Caco-2 (cell line): ENCODE results near the gene PRPSAP1. TPM values are rescaled to one million over a fixed set of nuclear protein-coding genes. Genes with fewer than 3 reads are reported as not detected.

Source experiments
- BruUV-seq: library from RNA; stranded (reverse); fragments of 400-500 nt; replicated peaks from 2 replicates; lab custom pipeline; 2021; lab: Mats Ljungman, UMichigan
- CTCF ChIA-PET: fragments of 300-600 bp; sonication (Branson Sonifier 250); formaldehyde crosslinking; loops from one replicate; lab custom pipeline; 2022; ENCODE audit warnings: antibody characterized with exemption; lab: Charles Lee
- POLR2A ChIA-PET: fragments of 300-600 bp; sonication (Branson Sonifier 250); formaldehyde crosslinking; loops from one replicate; lab custom pipeline; 2022; ENCODE audit warnings: antibody characterized with exemption; lab: Charles Lee
- DNase-seq, 2 experiments: peaks; one replicate each; pipeline versions ENCODE4 v3.0.0 to v3.0.0-alpha.2; 2020 to 2022
- H3K27me3 ChIP-seq: replicated peaks from 2 replicates; pipeline ENCODE4 v1.6.0; 2011; ENCODE audit warnings: low read length; ENCODE audit not compliant: control insufficient read depth, insufficient read depth
- H3K36me3 ChIP-seq: 2 replicates; pipeline ENCODE4 v1.5.1; 2011; ENCODE audit warnings: low read length; ENCODE audit not compliant: control insufficient read depth, insufficient read depth
- H3K4me1 ChIP-seq: fragments of 250-450 bp; sonication (Bioruptor Pico); 2 replicates; pipeline ENCODE4 v1.5.1; 2020; ENCODE audit warnings: mild to moderate bottlenecking
- H3K4me3 ChIP-seq: 2 replicates; pipeline ENCODE4 v1.5.1; 2011; ENCODE audit warnings: low read depth, mild to moderate bottlenecking, control low read depth, low read length
- H3K9me3 ChIP-seq: fragments of 250-450 bp; sonication (Bioruptor Pico); 2 replicates; pipeline ENCODE4 v1.5.1; 2020; ENCODE audit warnings: mild to moderate bottlenecking, moderate library complexity
- H3K27ac Mint-ChIP-seq: one replicate; pipeline ENCODE4 v1.8.0; 2022; ENCODE audit warnings: mixed read lengths; ENCODE audit not compliant: unreplicated experiment
- H3K27me3 Mint-ChIP-seq: one replicate; pipeline ENCODE4 v1.8.0; 2022; ENCODE audit warnings: mixed read lengths; ENCODE audit not compliant: insufficient read depth, unreplicated experiment
- H3K36me3 Mint-ChIP-seq: one replicate; pipeline ENCODE4 v1.8.0; 2022; ENCODE audit warnings: mild to moderate bottlenecking, mixed read lengths; ENCODE audit not compliant: insufficient read depth, unreplicated experiment
- H3K4me1 Mint-ChIP-seq: one replicate; pipeline ENCODE4 v1.8.0; 2022; ENCODE audit warnings: low read depth, mixed read lengths; ENCODE audit not compliant: unreplicated experiment
- H3K4me3 Mint-ChIP-seq: one replicate; pipeline ENCODE4 v1.8.0; 2022; ENCODE audit warnings: mild to moderate bottlenecking, moderate library complexity, mixed read lengths; ENCODE audit not compliant: unreplicated experiment
- H3K9me3 Mint-ChIP-seq: one replicate; pipeline ENCODE4 v1.8.0; 2022; ENCODE audit warnings: mixed read lengths; ENCODE audit not compliant: unreplicated experiment
- intact Hi-C: fragments of 100-400 bp; cut with micrococcal nuclease; formaldehyde crosslinking; loops from one replicate; pipeline ENCODE4 v1.10.0; 2022; ENCODE audit not compliant: unreplicated experiment
- total RNA-seq: library from RNA; stranded (reverse); gene quantifications from 2 replicates; pipeline ENCODE4 v1.2.3, GENCODE V29; 2022
- TF ChIP-seq, protein P1 (sequence below), 2 experiments: fragments of 200-600 bp in 1 of 2; IDR thresholded peaks; 1 replicate in 1 of 2; 2 replicates in 1 of 2; pipeline versions ENCODE4 v1.5.1 to v1.8.0; 2011 to 2022; ENCODE audit warnings: antibody characterized with exemption in 1 of 2, control low read depth in 1 of 2, inconsistent platforms in 1 of 2, low read depth in 1 of 2, low read length in 1 of 2, mild to moderate bottlenecking in 1 of 2, moderate library complexity in 1 of 2; ENCODE audit not compliant: insufficient read depth in 1 of 2, severe bottlenecking in 1 of 2, unreplicated experiment in 1 of 2

Gene PRPSAP1
- total RNA-seq, 1 experiment from 2014 or later: 87.6 TPM

- no peaks in the 10 kb centered on the region for H3K27me3 Mint-ChIP-seq
- H3K4me3 Mint-ChIP-seq: no peak overlapping the region
- no peak overlapping the region for H3K27ac Mint-ChIP-seq
- H3K4me1 Mint-ChIP-seq: no peaks in the 10 kb centered on the region
- H3K36me3 Mint-ChIP-seq: peaks cover 56% of the 10 kb centered on the region
- Histone ChIP-seq H3K4me3 (no peak overlapping the region), H3K4me1 (no peaks in the 10 kb centered on the region), H3K9me3 (no peaks in the 10 kb centered on the region), H3K36me3 (peaks cover 1% of the 10 kb centered on the region), H3K27me3 (no peaks in the 10 kb centered on the region)
- intact Hi-C loops: no loop called here
- H3K9me3 Mint-ChIP-seq: no peaks in the 10 kb centered on the region
- TF ChIP-seq, protein P1, sequence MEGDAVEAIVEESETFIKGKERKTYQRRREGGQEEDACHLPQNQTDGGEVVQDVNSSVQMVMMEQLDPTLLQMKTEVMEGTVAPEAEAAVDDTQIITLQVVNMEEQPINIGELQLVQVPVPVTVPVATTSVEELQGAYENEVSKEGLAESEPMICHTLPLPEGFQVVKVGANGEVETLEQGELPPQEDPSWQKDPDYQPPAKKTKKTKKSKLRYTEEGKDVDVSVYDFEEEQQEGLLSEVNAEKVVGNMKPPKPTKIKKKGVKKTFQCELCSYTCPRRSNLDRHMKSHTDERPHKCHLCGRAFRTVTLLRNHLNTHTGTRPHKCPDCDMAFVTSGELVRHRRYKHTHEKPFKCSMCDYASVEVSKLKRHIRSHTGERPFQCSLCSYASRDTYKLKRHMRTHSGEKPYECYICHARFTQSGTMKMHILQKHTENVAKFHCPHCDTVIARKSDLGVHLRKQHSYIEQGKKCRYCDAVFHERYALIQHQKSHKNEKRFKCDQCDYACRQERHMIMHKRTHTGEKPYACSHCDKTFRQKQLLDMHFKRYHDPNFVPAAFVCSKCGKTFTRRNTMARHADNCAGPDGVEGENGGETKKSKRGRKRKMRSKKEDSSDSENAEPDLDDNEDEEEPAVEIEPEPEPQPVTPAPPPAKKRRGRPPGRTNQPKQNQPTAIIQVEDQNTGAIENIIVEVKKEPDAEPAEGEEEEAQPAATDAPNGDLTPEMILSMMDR (IDR thresholded peaks at IDR 0.05; ENCODE audit: insufficient read depth in 1 of 2, low read depth in 1 of 2, low read length in 1 of 2, severe bottlenecking in 1 of 2, unreplicated experiment in 1 of 2): no peak
- POLR2A ChIA-PET: interaction anchor here (0.5 kb wide), 1 partner anchor 394 kb away, joined by 3 read pairs; no protein-coding TSS in a partner anchor
- no TSS peak for BruUV-seq
- DNase-seq: no peak
- CTCF ChIA-PET: no interaction called here
Measured at GRCh38 chr17:76343106-76343505, 10.6 kb downstream of the PRPSAP1 start.

DNA sequence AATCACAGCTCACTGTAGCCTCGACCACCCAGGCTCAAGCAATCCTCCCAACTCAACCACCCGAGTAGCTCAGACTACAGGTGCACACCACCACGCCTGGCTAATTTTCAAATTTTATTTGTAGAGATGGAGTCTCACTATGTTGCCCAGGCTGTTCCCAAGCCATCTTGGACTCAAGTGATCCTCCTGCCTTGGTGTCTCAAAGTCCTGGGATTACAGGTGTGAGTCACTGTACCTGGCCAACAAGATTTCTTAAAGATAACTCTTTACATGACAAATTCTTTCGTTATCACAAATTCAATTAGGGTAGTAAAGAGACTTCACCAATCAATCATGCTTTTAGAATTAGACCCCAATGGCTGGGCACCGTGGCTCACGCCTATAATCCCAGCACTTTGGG, 12.4 kb downstream of the PRPSAP1 start:
- POLR2A ChIA-PET: no interaction called here
- Mint-ChIP-seq H3K27ac (no peak overlapping the region), H3K4me3 (no peak overlapping the region), H3K9me3 (no peaks in the 10 kb centered on the region), H3K4me1 (no peaks in the 10 kb centered on the region), H3K27me3 (no peaks in the 10 kb centered on the region), H3K36me3 (peaks cover 38% of the 10 kb centered on the region)
- BruUV-seq: no TSS peak
- no peaks in the 10 kb centered on the region for H3K9me3 ChIP-seq
- H3K4me3 ChIP-seq: no peak overlapping the region
- no peaks in the 10 kb centered on the region for H3K27me3 ChIP-seq
- H3K36me3 ChIP-seq: no peaks in the 10 kb centered on the region; the same call in 1 of the 2 replicates
- no peak for DNase-seq
- TF ChIP-seq, protein P1 (IDR thresholded peaks at IDR 0.05; ENCODE audit: insufficient read depth in 1 of 2, low read depth in 1 of 2, low read length in 1 of 2, severe bottlenecking in 1 of 2, unreplicated experiment in 1 of 2): no peak
- CTCF ChIA-PET: interaction anchor here (0.9 kb wide), 1 partner anchor 61 kb away, joined by 4 read pairs; no protein-coding TSS in a partner anchor
- no peaks in the 10 kb centered on the region for H3K4me1 ChIP-seq
- intact Hi-C loops: loop anchor here (1.0 kb wide), 1 partner anchor 12 kb away; the partner anchor contains the start of gene PRPSAP1

GRCh38 chr17:76337413-76337777, 16.3 kb downstream of the PRPSAP1 start:
- no peaks in the 10 kb centered on the region for H3K27me3 Mint-ChIP-seq
- CTCF ChIA-PET: no interaction called here
- peaks cover 22% of the 10 kb centered on the region for H3K36me3 Mint-ChIP-seq
- intact Hi-C loops: no loop called here
- no peaks in the 10 kb centered on the region for H3K9me3 Mint-ChIP-seq
- BruUV-seq: no TSS peak
- Histone ChIP-seq H3K27me3 (no peaks in the 10 kb centered on the region), H3K4me3 (no peak overlapping the region), H3K9me3 (no peaks in the 10 kb centered on the region), H3K36me3 (no peaks in the 10 kb centered on the region), H3K4me1 (no peaks in the 10 kb centered on the region)
- no peak overlapping the region for H3K27ac Mint-ChIP-seq
- H3K4me3 Mint-ChIP-seq: no peak overlapping the region
- no peak for DNase-seq
- no peaks in the 10 kb centered on the region for H3K4me1 Mint-ChIP-seq
- TF ChIP-seq, protein P1 (IDR thresholded peaks at IDR 0.05; ENCODE audit: insufficient read depth in 1 of 2, low read depth in 1 of 2, low read length in 1 of 2, severe bottlenecking in 1 of 2, unreplicated experiment in 1 of 2): no peak
- POLR2A ChIA-PET: no interaction called here
